Measurements from ENCODE around the gene CACNA1H. TPM values are rescaled to one million over a fixed set of nuclear protein-coding genes. Genes with fewer than 3 reads are reported as not detected.
"Not testable (repeated sequence)": the region's sequence is repeated elsewhere in the genome, so short reads cannot be mapped to it uniquely, and the experiment has no call there.

The CACNA1H gene
- total RNA-seq, 1 experiment from 2014 or later = 24.8 TPM

DNA sequence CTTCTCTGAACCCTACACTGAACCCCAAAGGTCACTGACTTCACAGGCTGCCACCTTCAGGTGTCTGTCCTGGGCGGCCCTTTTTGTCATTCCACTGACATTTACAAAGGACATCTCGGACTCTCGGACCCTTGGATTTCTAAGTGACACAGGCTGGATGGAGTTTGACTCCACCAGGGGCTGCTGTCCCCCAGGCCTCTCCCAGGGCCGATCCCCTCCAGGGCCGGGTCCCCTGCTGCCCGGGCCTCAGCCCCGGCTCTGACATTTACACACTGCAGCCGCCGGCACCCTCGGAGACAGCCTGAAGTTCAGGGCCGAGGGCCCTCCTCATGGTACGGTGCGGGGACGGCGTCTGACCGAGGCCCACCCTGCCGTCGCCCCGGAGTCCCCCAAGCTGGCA, 24.1 kb downstream of the CACNA1H start:
- no peaks in the 10 kb centered on the region for H3K27me3 ChIP-seq (ENCODE audit: control insufficient read depth, insufficient read depth, low read length)
- DNase-seq = peak; percentile 71
- no peak overlapping the region for H3K4me3 ChIP-seq (ENCODE audit: insufficient read depth, low read depth, low read length)
- no peaks in the 10 kb centered on the region for H3K36me3 ChIP-seq (replicated peaks; ENCODE audit: control insufficient read depth, insufficient read depth, low read length)

DNA sequence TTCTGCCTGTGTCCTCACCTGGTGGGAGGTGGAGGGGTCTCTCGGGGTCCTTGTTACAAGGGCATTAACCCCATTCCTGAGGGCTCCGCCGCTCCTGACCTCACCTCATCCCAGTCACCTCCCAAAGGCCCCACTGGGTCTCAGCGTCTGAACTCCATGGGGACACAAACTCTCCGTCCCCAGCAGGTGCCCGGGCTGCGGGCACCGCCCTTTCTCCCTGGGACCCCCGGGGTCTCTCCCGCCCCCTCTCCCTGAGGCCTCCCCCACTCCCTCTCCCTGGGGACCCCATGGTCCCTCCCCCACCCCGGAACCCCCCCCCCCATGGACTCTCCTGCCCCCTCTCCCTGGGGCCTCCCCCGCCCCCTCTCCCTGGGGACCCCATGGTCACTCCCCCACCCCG, 24.8 kb downstream of the CACNA1H start:
- Histone ChIP-seq H3K27me3 (ENCODE audit: control insufficient read depth, insufficient read depth, low read length) (no peaks in the 10 kb centered on the region), H3K36me3 (replicated peaks; ENCODE audit: control insufficient read depth, insufficient read depth, low read length) (no peaks in the 10 kb centered on the region), H3K4me3 (ENCODE audit: insufficient read depth, low read depth, low read length) (no peak overlapping the region)
- peak; percentile 63 for DNase-seq

DNA sequence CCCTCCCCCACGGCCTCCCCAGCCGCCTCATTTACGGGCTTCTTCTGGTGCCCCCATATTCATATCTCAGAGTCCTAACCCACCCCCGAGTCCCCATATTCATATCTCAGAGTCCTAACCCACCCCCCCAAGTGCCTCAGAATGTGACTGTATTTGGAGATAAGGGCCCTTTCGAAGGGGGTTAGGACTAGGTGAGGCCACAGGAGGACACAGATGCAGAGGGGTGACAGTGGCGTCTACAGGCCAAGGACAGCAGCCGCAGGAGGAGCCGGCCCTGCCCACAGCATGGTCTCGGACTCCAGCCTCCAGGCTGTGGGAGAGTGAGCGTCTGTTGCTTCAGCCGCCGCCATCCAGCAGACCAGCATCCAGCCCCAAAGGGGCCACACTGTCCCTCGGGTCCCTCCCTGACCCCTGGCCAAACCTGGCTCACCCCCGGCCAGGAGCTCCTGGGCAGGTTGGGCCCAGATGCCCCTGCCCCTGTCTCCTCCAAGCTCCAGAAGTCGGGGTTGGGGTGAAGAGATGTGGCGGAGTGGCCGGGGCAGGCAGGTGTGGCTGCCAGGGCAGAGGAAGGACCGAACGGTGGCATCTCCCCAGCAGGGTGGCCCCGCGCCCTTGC, 25.5 kb downstream of the CACNA1H start:
- Histone ChIP-seq H3K4me3 (ENCODE audit: insufficient read depth, low read depth, low read length) (no peak overlapping the region), H3K27me3 (ENCODE audit: control insufficient read depth, insufficient read depth, low read length) (no peaks in the 10 kb centered on the region), H3K36me3 (replicated peaks; ENCODE audit: control insufficient read depth, insufficient read depth, low read length) (no peaks in the 10 kb centered on the region)
- DNase-seq = peak; percentile 60

DNA sequence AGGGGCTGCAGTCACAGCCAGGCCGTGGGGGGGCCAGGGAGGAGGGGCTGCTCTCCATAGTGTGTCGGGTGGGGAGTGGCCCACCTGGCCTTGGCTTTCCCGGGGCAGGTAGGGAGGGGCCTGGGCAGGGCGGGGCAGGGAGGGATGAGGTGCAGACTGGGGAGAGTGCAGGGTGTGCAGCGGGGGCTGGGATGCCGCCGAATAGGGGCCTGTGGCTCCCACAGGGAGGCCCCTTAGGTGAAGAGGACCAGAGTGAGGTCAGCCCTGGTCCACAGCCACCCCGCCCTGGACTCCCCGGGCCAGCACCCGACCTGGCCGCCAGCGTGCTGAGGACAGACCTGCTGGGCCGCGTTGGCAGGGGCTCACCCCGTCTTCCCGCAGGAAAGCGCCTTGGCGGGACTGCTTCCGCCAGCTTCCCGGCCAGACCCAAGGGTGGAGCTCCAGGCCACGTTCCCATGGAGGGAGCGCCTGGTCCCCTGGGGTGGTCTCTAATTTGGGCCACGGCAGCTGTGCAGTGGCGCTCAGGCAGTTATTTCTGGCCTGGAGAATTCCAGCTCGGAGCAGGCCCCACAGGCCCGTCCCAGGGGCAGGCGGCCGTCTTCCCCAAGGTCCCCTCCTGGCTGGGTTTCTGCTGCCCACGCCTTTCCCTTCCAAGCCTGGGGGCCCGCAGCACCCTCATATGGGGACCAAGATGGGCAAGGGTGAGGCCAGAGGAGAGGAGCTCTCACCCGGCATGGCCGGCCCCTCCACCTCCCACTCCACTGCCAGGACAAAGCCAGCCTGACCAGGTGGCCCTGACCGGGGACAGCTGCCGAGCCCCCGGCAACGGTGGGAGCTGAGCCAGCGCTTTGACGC, 27.9 kb downstream of the CACNA1H start:
- H3K27me3 ChIP-seq (ENCODE audit: control insufficient read depth, insufficient read depth, low read length) = no peaks in the 10 kb centered on the region
- no peak overlapping the region for H3K4me3 ChIP-seq (ENCODE audit: insufficient read depth, low read depth, low read length)
- no peaks in the 10 kb centered on the region for H3K36me3 ChIP-seq (replicated peaks; ENCODE audit: control insufficient read depth, insufficient read depth, low read length)
- DNase-seq = peak; percentile 72

DNA sequence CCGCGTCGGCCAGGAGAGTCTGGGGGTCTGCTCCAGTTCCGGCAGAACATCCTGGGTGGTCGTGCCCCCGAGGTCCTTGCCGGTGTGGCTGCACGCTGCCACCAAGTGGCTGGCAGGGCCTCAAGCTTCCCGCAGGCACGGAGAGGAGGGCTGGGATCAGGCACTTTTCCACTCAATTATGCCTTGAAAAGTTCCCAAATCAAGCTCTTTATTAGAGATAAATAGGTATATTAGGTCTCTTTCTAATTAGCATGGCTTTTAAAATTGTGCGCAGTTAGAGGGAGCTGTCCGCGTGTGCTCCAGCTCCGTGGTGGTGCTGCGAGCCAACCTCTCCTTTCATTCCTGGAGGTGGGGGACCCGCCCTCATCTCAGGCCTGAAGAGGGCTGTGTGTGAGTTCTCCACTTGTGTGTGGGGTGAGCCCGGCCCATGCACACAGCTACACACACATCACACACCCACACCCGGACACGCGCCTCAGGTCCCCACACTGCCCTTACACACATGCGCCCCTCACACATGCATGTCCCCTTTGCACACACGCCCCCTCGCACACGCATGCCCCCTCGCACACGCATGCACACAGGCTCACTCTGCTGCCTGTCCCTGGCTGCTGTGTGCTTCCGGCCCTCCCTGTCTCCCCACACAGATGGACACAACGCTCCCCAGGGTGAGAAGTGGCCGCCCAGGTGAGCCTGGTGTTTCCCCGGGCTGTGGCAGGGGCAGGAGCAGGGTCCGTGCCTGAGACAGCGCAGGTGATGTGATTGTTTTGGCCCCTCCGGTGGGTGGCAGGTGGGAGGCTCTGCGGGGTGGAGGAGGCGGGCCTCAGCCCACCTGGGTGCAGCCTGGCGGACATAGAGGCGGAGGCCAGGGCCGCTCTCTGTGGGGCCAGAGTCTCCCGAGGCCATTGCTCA, 28.8 kb downstream of the CACNA1H start:
- no peaks in the 10 kb centered on the region for H3K27me3 ChIP-seq (ENCODE audit: control insufficient read depth, insufficient read depth, low read length)
- H3K4me3 ChIP-seq (ENCODE audit: insufficient read depth, low read depth, low read length) = no peak overlapping the region
- DNase-seq = peak; percentile 73
- no peaks in the 10 kb centered on the region for H3K36me3 ChIP-seq (replicated peaks; ENCODE audit: control insufficient read depth, insufficient read depth, low read length)

DNA sequence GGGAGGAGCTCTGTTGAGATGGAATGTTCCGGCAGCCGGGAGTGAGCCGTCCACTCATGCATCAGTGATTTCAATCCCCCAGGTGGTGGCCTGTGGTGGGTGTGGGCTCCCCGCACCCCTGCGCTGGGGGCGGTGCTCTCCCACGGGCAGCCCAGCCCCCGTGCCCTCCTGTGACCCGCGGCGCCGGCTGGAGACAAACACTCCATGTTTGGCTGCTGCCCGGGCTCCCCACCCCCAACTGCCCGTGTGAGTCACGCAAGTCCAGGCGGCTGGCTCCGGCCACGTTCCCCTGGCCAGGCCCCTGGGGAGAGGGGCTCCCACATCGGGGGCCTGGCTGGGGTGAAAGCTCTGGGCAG, 29.4 kb downstream of the CACNA1H start:
- H3K27me3 ChIP-seq (ENCODE audit: control insufficient read depth, insufficient read depth, low read length) = no peaks in the 10 kb centered on the region
- no peaks in the 10 kb centered on the region for H3K36me3 ChIP-seq (replicated peaks; ENCODE audit: control insufficient read depth, insufficient read depth, low read length)
- peak; percentile 74 for DNase-seq
- no peak overlapping the region for H3K4me3 ChIP-seq (ENCODE audit: insufficient read depth, low read depth, low read length)

DNA sequence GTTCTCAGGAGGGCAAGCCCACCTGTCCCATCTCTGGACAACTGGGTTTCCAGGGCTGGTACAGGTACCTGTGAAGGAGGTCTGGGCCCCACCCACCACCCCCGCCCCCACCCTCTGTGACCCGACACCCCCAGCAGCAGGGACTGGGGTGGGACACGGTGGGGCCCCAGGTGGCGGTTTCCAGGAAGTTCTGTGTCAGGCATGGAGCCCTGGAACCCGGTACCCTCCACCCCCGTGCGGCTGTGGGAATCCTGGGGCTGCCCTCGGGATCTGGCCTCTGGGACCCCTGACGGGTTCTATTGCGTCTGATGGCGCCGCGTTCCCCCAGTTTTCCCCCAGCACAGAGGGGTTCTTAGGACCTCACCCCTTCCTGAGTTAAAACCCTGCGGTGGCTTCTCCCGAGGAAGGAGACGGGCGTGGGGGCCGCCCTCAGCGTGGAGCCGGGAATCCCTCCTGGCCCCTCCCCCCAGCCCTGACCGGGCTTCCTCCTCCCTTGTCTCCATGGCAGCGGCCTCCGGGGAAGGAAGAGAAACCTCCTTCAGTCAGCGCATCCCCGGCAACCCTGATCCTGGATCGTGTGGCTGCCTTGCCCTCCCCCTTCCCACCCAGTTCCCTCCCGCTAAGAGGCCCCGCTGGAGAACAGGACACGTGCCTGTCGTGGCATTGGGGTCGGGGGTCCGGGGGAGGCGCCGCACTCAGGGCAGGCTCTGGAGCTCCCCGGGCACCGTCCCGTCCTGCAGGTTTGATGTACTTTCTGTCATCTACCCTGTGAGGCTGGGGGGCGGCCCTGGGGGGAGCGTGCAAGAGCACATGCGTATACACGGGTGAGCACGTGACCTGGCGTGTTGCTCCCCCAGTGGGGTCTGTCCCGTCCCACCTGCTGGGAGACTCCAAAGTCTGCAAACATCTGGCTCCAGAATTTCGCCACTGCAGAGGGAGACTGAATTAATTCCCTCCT, 30.3 kb downstream of the CACNA1H start:
- H3K27me3 ChIP-seq (ENCODE audit: control insufficient read depth, insufficient read depth, low read length) = no peaks in the 10 kb centered on the region
- no peaks in the 10 kb centered on the region for H3K36me3 ChIP-seq (replicated peaks; ENCODE audit: control insufficient read depth, insufficient read depth, low read length)
- peak; percentile 74 for DNase-seq
- H3K4me3 ChIP-seq (ENCODE audit: insufficient read depth, low read depth, low read length) = no peak overlapping the region

DNA sequence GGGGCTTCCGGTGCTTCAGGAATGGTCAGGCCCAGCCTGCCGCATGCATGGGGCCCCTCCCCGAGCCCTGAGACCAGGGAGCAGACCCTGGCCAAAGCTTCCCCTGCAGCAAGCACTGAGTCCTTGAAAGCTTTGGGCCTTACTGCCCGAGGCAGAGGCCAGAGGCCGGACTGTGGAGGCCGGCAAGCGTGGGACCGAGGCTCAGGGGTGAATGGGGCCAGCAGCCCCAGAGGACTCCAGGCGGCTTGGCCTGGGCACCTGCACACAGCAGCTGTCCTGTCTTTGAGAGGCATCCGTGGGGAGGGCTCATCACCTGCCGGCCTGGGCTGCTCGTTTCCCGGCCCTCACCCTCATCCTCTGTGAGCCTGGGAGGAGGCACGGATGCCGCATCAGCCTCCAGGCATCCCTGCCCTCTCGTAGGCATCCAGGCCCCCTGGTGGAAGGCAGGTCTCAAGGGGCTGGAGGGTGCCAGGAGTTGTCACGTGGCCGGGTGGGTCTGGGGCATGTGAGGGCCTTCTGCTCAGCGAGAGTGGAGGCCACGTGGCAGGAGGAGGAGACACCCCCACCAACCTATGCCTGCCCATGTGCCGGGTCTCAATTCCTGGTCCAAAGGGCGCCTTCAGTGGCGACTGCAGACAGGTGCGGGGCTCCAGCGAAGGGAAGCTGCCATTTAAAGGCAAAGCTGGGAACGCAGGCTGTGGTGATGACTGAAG, 31.4 kb downstream of the CACNA1H start:
- peak; percentile 67 for DNase-seq
- Histone ChIP-seq H3K27me3 (ENCODE audit: control insufficient read depth, insufficient read depth, low read length) (no peaks in the 10 kb centered on the region), H3K36me3 (replicated peaks; ENCODE audit: control insufficient read depth, insufficient read depth, low read length) (no peaks in the 10 kb centered on the region), H3K4me3 (ENCODE audit: insufficient read depth, low read depth, low read length) (no peak overlapping the region)

DNA sequence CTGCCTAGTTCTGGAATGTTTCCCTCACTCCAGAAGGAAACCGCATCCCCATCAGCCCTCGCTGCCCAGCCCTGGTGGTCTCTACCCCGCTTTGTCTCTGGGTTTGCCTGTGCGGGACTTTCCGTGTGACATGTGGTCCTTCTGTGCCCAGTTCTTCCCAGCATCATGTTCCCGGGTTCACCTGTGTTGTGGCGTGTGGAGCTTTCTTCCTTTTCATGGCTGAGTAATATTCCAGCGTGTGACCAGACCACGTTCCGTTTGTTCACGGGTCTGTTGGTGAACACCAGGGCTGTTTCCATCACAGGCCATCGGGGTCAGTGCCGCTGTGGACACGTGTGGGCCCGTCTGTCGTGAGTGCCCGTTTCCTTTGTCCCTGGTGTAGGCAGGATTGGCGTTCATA, 32.1 kb downstream of the CACNA1H start:
- Histone ChIP-seq H3K27me3 (ENCODE audit: control insufficient read depth, insufficient read depth, low read length) (no peaks in the 10 kb centered on the region), H3K4me3 (ENCODE audit: insufficient read depth, low read depth, low read length) (no peak overlapping the region), H3K36me3 (replicated peaks; ENCODE audit: control insufficient read depth, insufficient read depth, low read length) (no peaks in the 10 kb centered on the region)
- no peak for DNase-seq

DNA sequence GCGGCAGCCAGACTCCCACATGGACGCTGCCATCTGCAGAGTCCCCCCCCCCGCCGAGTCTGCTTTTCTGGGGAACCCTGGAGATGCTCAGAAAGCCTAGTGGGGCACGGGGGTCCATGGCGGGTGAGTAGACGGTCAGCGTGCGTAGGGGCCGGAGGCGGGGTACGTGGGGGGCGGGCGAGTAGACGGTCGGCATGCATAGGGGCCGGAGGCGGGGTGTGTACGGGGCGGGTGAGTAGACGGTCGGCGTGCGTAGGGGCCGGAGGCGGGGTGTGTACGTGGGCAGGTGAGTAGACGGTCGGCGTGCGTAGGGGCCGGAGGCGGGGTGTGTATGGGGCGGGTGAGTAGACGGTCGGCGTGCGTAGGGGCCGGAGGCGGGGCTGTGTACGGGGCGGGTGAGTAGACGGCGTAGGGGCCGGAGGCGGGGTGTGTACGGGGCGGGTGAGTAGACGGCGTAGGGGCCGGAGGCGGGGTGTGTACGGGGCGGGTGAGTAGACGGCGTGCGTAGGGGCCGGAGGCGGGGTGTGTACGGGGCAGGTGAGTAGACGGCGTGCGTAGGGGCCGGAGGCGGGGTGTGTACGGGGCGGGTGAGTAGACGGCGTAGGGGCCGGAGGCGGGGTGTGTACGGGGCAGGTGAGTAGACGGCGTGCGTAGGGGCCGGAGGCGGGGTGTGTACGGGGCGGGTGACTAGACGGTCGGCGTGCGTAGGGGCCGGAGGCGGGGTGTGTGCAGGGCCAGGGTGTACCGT, 32.7 kb downstream of the CACNA1H start:
- not testable (repeated sequence) for DNase-seq; H3K27me3 ChIP-seq (ENCODE audit: control insufficient read depth, insufficient read depth, low read length); H3K4me3 ChIP-seq (ENCODE audit: insufficient read depth, low read depth, low read length); H3K36me3 ChIP-seq (replicated peaks; ENCODE audit: control insufficient read depth, insufficient read depth, low read length)

DNA sequence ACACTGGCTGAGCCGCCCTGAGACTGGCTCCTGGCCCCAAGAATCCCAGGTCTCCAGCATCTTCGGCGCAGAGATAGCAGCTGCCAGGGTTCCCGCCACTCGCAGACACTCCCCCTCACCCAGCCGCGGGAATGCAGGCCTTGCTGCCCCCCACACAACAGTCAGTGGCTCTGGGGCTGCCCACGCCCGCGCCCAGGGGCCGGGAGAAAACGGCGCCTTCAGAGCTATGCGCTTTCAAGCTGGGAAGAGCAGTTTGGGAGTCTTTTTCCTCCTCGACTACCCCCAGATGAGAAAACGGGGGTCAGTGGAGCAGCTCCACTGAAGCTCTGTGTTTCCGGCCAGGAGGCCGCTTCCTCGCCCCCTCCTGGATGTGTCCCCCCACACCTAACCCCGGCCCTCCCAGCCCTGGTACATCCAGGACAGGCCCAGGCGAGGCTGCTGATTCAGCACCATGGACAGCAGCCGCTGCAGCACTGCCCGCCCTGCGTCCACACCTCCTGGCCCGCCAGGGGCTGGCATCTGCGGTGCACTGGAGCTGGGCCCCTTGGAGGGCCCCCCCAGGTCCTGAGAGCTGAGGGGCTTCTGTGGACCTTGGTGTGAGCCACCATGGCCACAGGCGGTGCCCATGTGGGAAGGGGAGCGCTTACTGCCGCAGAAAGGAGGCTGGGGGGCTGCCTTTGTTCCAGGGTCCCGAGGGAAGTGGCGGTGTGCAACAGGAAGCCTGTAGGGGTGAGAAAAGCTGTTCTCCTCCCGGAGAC, 35.7 kb downstream of the CACNA1H start:
- DNase-seq = no peak
- Histone ChIP-seq H3K27me3 (ENCODE audit: control insufficient read depth, insufficient read depth, low read length) (no peaks in the 10 kb centered on the region), H3K36me3 (replicated peaks; ENCODE audit: control insufficient read depth, insufficient read depth, low read length) (no peaks in the 10 kb centered on the region), H3K4me3 (ENCODE audit: insufficient read depth, low read depth, low read length) (no peak overlapping the region)

DNA sequence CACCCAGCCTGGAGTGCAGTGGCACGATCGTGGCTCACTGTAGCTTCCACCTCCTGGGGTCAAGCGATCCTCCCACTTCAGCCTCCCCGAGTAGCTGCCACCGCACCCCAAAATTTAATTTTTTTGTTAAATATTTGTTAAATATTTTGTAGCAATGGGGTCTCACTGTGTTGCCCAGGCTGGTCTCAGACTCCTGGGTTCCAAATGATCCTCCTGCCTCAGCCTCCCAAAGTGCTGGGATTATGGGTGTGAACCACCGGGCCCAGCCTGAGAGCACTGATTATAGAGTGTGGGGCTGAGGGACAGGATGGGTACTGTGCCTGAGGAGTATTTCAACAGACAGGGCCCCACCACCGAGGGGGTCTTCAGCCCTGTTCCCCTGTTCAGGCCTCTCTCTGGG, 36.5 kb downstream of the CACNA1H start:
- Histone ChIP-seq H3K36me3 (replicated peaks; ENCODE audit: control insufficient read depth, insufficient read depth, low read length) (no peaks in the 10 kb centered on the region), H3K4me3 (ENCODE audit: insufficient read depth, low read depth, low read length) (no peak overlapping the region), H3K27me3 (ENCODE audit: control insufficient read depth, insufficient read depth, low read length) (no peaks in the 10 kb centered on the region)
- no peak for DNase-seq

Measured in H7 (cell line).